H1 (cell line): Measurements from ENCODE around the gene MEF2D. TPM values are rescaled to one million over a fixed set of nuclear protein-coding genes. Genes with fewer than 3 reads are reported as not detected.

ENCODE experiments used
- CTCF ChIA-PET: fragments of 300-600 bp; sonication (Branson Sonifier 250); formaldehyde crosslinking; loops from one replicate; lab custom pipeline; 2021; ENCODE audit not compliant: partially characterized antibody; lab: Charles Lee
- POLR2A ChIA-PET: fragments of 300-600 bp; sonication (Branson Sonifier 250); formaldehyde crosslinking; loops from one replicate; lab custom pipeline; 2021; ENCODE audit warnings: inconsistent platforms; ENCODE audit not compliant: partially characterized antibody; lab: Charles Lee
- DNase-seq, 2 experiments: peaks; one replicate each; pipeline versions ENCODE4 v3.0.0 to v3.0.0-alpha.2; 2010 to 2022; ENCODE audit warnings: low spot score in 2 of 2, low read depth in 1 of 2, mixed read lengths in 1 of 2
- FAIRE-seq: peaks from 2 replicates; lab custom pipeline; 2011; peaks lifted over from hg19 to GRCh38; lab: Jason Lieb, UNC
- H2AFZ ChIP-seq: 2 replicates; pipeline ENCODE4 v1.8.1; 2012; ENCODE audit warnings: low read length, inconsistent platforms
- H2AK5ac ChIP-seq: 2 replicates; pipeline ENCODE4 v1.6.1; 2013; ENCODE audit warnings: low read depth, low read length
- H2BK120ac ChIP-seq: replicated peaks from 2 replicates; pipeline ENCODE3; 2013; ENCODE audit warnings: low read depth, low read length, inconsistent platforms
- H2BK12ac ChIP-seq: 2 replicates; pipeline ENCODE4 v1.6.1; 2013; ENCODE audit warnings: low read depth, low read length
- H2BK15ac ChIP-seq: 2 replicates; pipeline ENCODE4 v1.6.1; 2013; ENCODE audit warnings: low read length
- H2BK20ac ChIP-seq: 2 replicates; pipeline ENCODE4 v1.6.1; 2013; ENCODE audit warnings: low read length
- H2BK5ac ChIP-seq: 2 replicates; pipeline ENCODE4 v1.6.1; 2013; ENCODE audit warnings: low read depth, low read length
- H3K14ac ChIP-seq: 2 replicates; pipeline ENCODE4 v1.6.1; 2013; ENCODE audit warnings: inconsistent platforms; ENCODE audit not compliant: insufficient read length
- H3K18ac ChIP-seq: 2 replicates; pipeline ENCODE4 v1.6.1; 2013; ENCODE audit warnings: low read length; ENCODE audit errors: extremely low read depth
- H3K23ac ChIP-seq: 2 replicates; pipeline ENCODE4 v1.6.1; 2013; ENCODE audit warnings: inconsistent platforms; ENCODE audit not compliant: insufficient read length
- H3K23me2 ChIP-seq: 2 replicates; pipeline ENCODE4 v1.6.1; 2013; ENCODE audit warnings: low read depth, low read length
- H3K27ac ChIP-seq: 2 replicates; pipeline ENCODE4 v1.6.1; 2011; ENCODE audit warnings: low read depth, low read length, inconsistent platforms
- H3K27me3 ChIP-seq, 4 experiments: replicated peaks in 1 of 4; 1 replicate in 1 of 4; 2 replicates in 3 of 4; pipeline versions ENCODE4 v1.6.1 to v1.8.1; 2011 to 2013; ENCODE audit warnings: low read length in 3 of 4, mild to moderate bottlenecking in 3 of 4, inconsistent platforms in 2 of 4, mixed read lengths in 2 of 4, moderate library complexity in 1 of 4; ENCODE audit not compliant: control insufficient read depth in 3 of 4, insufficient read depth in 3 of 4; ENCODE audit errors: extremely low read depth in 1 of 4
- H3K36me3 ChIP-seq, 4 experiments: 2 replicates each; pipeline versions ENCODE4 v1.6.1 to v1.8.1; 2011 to 2013; ENCODE audit warnings: mild to moderate bottlenecking in 4 of 4, low read length in 3 of 4, moderate library complexity in 2 of 4, control low read depth in 1 of 4, inconsistent platforms in 1 of 4; ENCODE audit not compliant: insufficient read depth in 4 of 4, control insufficient read depth in 2 of 4
- H3K4ac ChIP-seq: replicated peaks from 2 replicates; pipeline ENCODE3; 2013; ENCODE audit warnings: low read length, low read depth, mixed read lengths, inconsistent platforms; ENCODE audit not compliant: insufficient read length
- H3K4me1 ChIP-seq, 4 experiments: replicated peaks in 1 of 4; 1 replicate in 1 of 4; 2 replicates in 3 of 4; pipeline versions ENCODE4 v1.6.1 to v1.8.1; 2011 to 2013; ENCODE audit warnings: low read length in 3 of 4, inconsistent platforms in 2 of 4, mixed read lengths in 1 of 4; ENCODE audit not compliant: insufficient read depth in 4 of 4, control insufficient read depth in 3 of 4
- H3K4me2 ChIP-seq, 2 experiments: 2 replicates each; pipeline versions ENCODE4 v1.6.1 to v1.8.1; 2011 to 2013; ENCODE audit warnings: low read depth in 2 of 2, low read length in 2 of 2, control low read depth in 1 of 2, inconsistent platforms in 1 of 2, mild to moderate bottlenecking in 1 of 2; ENCODE audit not compliant: insufficient read depth in 1 of 2
- H3K4me3 ChIP-seq, 4 experiments: fragments of 200-600, 300-600 bp in 1 of 4; sonication (generic), shearing (Covaris generic), sonication (Bioruptor Twin) in 1 of 4; 2 replicates each; pipeline versions ENCODE4 v1.5.1 to v1.8.1; 2011 to 2016; ENCODE audit warnings: low read length in 4 of 4, low read depth in 3 of 4, control low read depth in 2 of 4, inconsistent platforms in 2 of 4, mild to moderate bottlenecking in 2 of 4, mixed read lengths in 1 of 4, moderate library complexity in 1 of 4; ENCODE audit not compliant: insufficient read depth in 2 of 4; ENCODE audit errors: extremely low read depth in 1 of 4
- H3K56ac ChIP-seq: replicated peaks from 2 replicates; pipeline ENCODE3; 2013; ENCODE audit warnings: low read depth, mild to moderate bottlenecking, mixed read lengths, low read length, inconsistent platforms; ENCODE audit not compliant: insufficient read length
- H3K79me1 ChIP-seq: 2 replicates; pipeline ENCODE4 v1.6.1; 2013; ENCODE audit warnings: low read depth, low read length, control low read depth
- H3K79me2 ChIP-seq, 2 experiments: 2 replicates each; pipeline versions ENCODE4 v1.6.1 to v1.8.1; 2012 to 2013; ENCODE audit warnings: low read length in 2 of 2, mild to moderate bottlenecking in 2 of 2, inconsistent platforms in 1 of 2; ENCODE audit not compliant: insufficient read depth in 2 of 2, control insufficient read depth in 1 of 2
- H3K9ac ChIP-seq, 4 experiments: replicated peaks in 1 of 4; 1 replicate in 1 of 4; 2 replicates in 3 of 4; pipeline versions ENCODE4 v1.6.1 to v1.8.1; 2011 to 2013; ENCODE audit warnings: low read depth in 3 of 4, low read length in 3 of 4, control low read depth in 2 of 4, mild to moderate bottlenecking in 2 of 4, moderate library complexity in 2 of 4, inconsistent platforms in 1 of 4; ENCODE audit errors: extremely low read depth in 1 of 4
- H3K9me3 ChIP-seq, 2 experiments: 2 replicates each; pipeline versions ENCODE4 v1.6.1 to v1.8.1; 2012 to 2013; ENCODE audit warnings: mild to moderate bottlenecking in 2 of 2, moderate library complexity in 2 of 2, control low read depth in 1 of 2, inconsistent platforms in 1 of 2, low read depth in 1 of 2, low read length in 1 of 2, mixed read lengths in 1 of 2; ENCODE audit not compliant: insufficient read depth in 2 of 2
- H4K20me1 ChIP-seq, 2 experiments: replicated peaks in 1 of 2; 2 replicates each; pipeline versions ENCODE3 to v1.8.1; 2011 to 2013; ENCODE audit warnings: inconsistent platforms in 2 of 2, low read length in 2 of 2, mild to moderate bottlenecking in 1 of 2; ENCODE audit not compliant: insufficient read depth in 2 of 2, control insufficient read depth in 1 of 2
- H4K5ac ChIP-seq: 2 replicates; pipeline ENCODE4 v1.6.1; 2013; ENCODE audit warnings: low read length, low read depth, mixed read lengths, inconsistent platforms; ENCODE audit not compliant: insufficient read length
- H4K8ac ChIP-seq: 2 replicates; pipeline ENCODE4 v1.8.0; 2013; ENCODE audit warnings: mild to moderate bottlenecking, moderate library complexity, low read length, inconsistent platforms; ENCODE audit not compliant: insufficient read depth; ENCODE audit errors: extremely low read depth
- H4K91ac ChIP-seq: replicated peaks from 2 replicates; pipeline ENCODE3; 2013; ENCODE audit warnings: low read length, mixed read lengths, inconsistent platforms; ENCODE audit not compliant: insufficient read length
- SUZ12 ChIP-seq: fragments of 200-600 bp; sonication (generic); IDR thresholded peaks from 2 replicates; pipeline ENCODE4 v1.6.1; 2012; ENCODE audit warnings: mild to moderate bottlenecking, inconsistent platforms, low read length, moderate library complexity, mixed read lengths
- WGBS, 2 experiments: shearing (Covaris generic) in 1 of 2; methylation state at CpG; one replicate each; pipeline versions ENCODE4 v1.1.6 to v1.1.7; 2013 to 2015; ENCODE audit warnings: low lambda C conversion rate in 2 of 2, mixed read lengths in 2 of 2, inconsistent platforms in 1 of 2, low coverage in 1 of 2, missing lambda C conversion rate in 1 of 2; ENCODE audit not compliant: insufficient replicate concordance in 2 of 2, insufficient coverage in 1 of 2, insufficient read length in 1 of 2; ENCODE audit errors: extremely low coverage in 1 of 2, missing lambda C conversion rate in 1 of 2; 5-methylcytosine and 5-hydroxymethylcytosine counted together
- polyA plus RNA-seq, 7 experiments: library from polyadenylated mRNA; depleted of rRNA in 3 of 7; stranded (reverse) in 5 of 7; unstranded in 2 of 7; fragments of >200 nt in 5 of 7; fragments of 200-250 nt in 2 of 7; gene quantifications; 1 replicate in 5 of 7; 2 replicates in 1 of 7; 4 replicates in 1 of 7; pipeline versions ENCODE4 v1.2.1 to v1.2.3, GENCODE V29; 2011 to 2013; ENCODE audit warnings: missing spikeins in 2 of 7, mixed read lengths in 2 of 7
- total RNA-seq: library from RNA; stranded (reverse); fragmentation: NEBNext Ultra II Directional; extraction: Animal tissue kit (Norgen Biotek cat#: 25700); gene quantifications from 2 replicates; pipeline ENCODE4 v1.2.1, GENCODE V29; 2021

Gene MEF2D
- total and polyA plus RNA-seq, 2 of the 8 experiments (the other 6 are each of a cell fraction or from before 2014, with no cell fraction given) = 17.3 to 20.3 TPM

DNA sequence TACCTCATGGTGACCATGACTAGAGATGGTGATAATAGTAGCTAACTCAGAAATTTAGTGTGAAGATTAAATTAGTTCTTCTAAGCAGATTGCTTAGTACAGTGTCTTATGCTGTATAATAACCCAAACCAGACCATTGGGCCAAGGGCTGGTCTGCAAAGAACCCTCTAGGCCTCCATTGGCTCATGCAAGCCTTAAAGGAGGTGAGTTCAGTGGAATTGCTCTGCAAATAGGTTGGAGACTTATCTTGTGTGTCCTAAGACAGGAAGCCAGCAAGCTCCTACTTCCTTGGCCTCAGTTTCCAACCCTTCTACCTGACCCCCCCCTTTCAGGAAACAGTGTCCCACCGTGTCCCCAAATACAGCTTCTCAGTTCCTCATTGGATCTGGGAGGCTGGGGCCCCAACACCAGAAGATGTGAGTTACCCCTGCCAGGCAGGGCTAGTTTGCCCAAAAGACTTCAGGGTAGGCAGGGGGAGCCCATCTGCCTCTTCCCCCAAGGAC, 1.9 kb upstream of the MEF2D start:
- H3K4me1 ChIP-seq = peaks cover 28 to 44% (median 34%) of the 10 kb centered on the region in 4 experiments
- H3K4me2 ChIP-seq = peak overlapping the region in 1 of 2 experiments; percentile 90; a peak in 2 of 4 replicates
- no peak overlapping the region for H3K14ac ChIP-seq
- POLR2A ChIA-PET = interaction anchor here (0.7 to 9.6 kb wide), 10 partner anchors 13 to 121 kb away, joined by 3 to 166 read pairs (median 4); partner anchors contain the start of genes GPATCH4 and NAXE
- peak overlapping the region; percentile 98 for H2BK12ac ChIP-seq
- H2AK5ac ChIP-seq = peak overlapping the region; percentile 56
- H4K8ac ChIP-seq = no peak overlapping the region
- peak overlapping the region; percentile 86 for H4K91ac ChIP-seq
- H3K4ac ChIP-seq = peak overlapping the region; percentile 28
- H2BK5ac ChIP-seq = peak overlapping the region; percentile 83; the same call in 1 of the 2 replicates
- peak overlapping the region in 1 of 4 experiments; percentile 50; a peak in 3 of 7 replicates for H3K9ac ChIP-seq
- H3K79me2 ChIP-seq = peaks cover 6 to 22% of the 10 kb centered on the region in 2 experiments
- H2BK120ac ChIP-seq = peak overlapping the region; percentile 0
- H3K56ac ChIP-seq = no peak overlapping the region
- peak overlapping the region; percentile 63; the same call in 1 of the 2 replicates for H3K18ac ChIP-seq
- no peak for FAIRE-seq
- peaks cover 0 to 1% of the 10 kb centered on the region in 2 experiments for H4K20me1 ChIP-seq
- 93% methylated on average over 1 of the region's 1 CpG; no CpG with 5 or more reads in 1 of the 2 experiments for whole genome bisulfite sequencing, 2 experiments
- H3K23me2 ChIP-seq = peaks cover 23% of the 10 kb centered on the region
- peak overlapping the region; percentile 53; the same call in 1 of the 2 replicates for H2BK15ac ChIP-seq
- peak overlapping the region; percentile 7 for H4K5ac ChIP-seq
- H3K9me3 ChIP-seq = no peaks in the 10 kb centered on the region; a peak in 1 of 4 replicates
- no peak for DNase-seq
- peak overlapping the region; percentile 23; the same call in 1 of the 2 replicates for H3K27ac ChIP-seq
- TF ChIP-seq SUZ12 = no peak
- no peaks in the 10 kb centered on the region for H3K36me3 ChIP-seq
- peaks cover 13% of the 10 kb centered on the region for H3K79me1 ChIP-seq
- H3K4me3 ChIP-seq = peak overlapping the region in 1 of 4 experiments; percentile 25; a peak in 1 of 8 replicates
- no peaks in the 10 kb centered on the region; a peak in 1 of 7 replicates for H3K27me3 ChIP-seq
- CTCF ChIA-PET = interaction anchor here (1.6 to 17.4 kb wide), 8 partner anchors 12 to 223 kb away, joined by 4 to 236 read pairs (median 12); no protein-coding TSS in a partner anchor
- no peak overlapping the region for H2AFZ ChIP-seq
- peak overlapping the region; percentile 51 for H2BK20ac ChIP-seq
- H3K23ac ChIP-seq = no peak overlapping the region
